Measurements from ENCODE around the gene GARS1.
"Not testable (repeated sequence)": the region's sequence is repeated elsewhere in the genome, so short reads cannot be mapped to it uniquely, and the experiment has no call there.

GARS1 gene, protein sequence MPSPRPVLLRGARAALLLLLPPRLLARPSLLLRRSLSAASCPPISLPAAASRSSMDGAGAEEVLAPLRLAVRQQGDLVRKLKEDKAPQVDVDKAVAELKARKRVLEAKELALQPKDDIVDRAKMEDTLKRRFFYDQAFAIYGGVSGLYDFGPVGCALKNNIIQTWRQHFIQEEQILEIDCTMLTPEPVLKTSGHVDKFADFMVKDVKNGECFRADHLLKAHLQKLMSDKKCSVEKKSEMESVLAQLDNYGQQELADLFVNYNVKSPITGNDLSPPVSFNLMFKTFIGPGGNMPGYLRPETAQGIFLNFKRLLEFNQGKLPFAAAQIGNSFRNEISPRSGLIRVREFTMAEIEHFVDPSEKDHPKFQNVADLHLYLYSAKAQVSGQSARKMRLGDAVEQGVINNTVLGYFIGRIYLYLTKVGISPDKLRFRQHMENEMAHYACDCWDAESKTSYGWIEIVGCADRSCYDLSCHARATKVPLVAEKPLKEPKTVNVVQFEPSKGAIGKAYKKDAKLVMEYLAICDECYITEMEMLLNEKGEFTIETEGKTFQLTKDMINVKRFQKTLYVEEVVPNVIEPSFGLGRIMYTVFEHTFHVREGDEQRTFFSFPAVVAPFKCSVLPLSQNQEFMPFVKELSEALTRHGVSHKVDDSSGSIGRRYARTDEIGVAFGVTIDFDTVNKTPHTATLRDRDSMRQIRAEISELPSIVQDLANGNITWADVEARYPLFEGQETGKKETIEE

GRCh38 chr7:30594540-30595435 lies at the start of gene GARS1:
Gene GARS1 (plus strand): TSS chr7:30594878. CDS start chr7:30594922, 44 bp downstream.
- peak; percentile 91 for DNase-seq (ENCODE audit: low spot score)

GRCh38 chr7:30545791-30546555 lies 48.7 kb upstream of the GARS1 start:
- no peak for DNase-seq (ENCODE audit: low spot score)

- DNase-seq (ENCODE audit: low spot score), result no peak
Measured at GRCh38 chr7:30546596-30546995, 48.1 kb upstream of the GARS1 start.

GRCh38 chr7:30548845-30549244 lies 45.8 kb upstream of the GARS1 start:
- DNase-seq (ENCODE audit: low spot score), result peak; percentile 90

- DNase-seq (ENCODE audit: low spot score), result no peak
Measured at GRCh38 chr7:30549931-30550493, 44.7 kb upstream of the GARS1 start.

GRCh38 chr7:30552330-30552729 lies 42.3 kb upstream of the GARS1 start:
- DNase-seq (ENCODE audit: low spot score), result no peak

GRCh38 chr7:30553141-30553540 lies 41.5 kb upstream of the GARS1 start:
- DNase-seq (ENCODE audit: low spot score), result no peak

GRCh38 chr7:30553546-30553945 lies 41.1 kb upstream of the GARS1 start:
- DNase-seq (ENCODE audit: low spot score), result no peak

DNA sequence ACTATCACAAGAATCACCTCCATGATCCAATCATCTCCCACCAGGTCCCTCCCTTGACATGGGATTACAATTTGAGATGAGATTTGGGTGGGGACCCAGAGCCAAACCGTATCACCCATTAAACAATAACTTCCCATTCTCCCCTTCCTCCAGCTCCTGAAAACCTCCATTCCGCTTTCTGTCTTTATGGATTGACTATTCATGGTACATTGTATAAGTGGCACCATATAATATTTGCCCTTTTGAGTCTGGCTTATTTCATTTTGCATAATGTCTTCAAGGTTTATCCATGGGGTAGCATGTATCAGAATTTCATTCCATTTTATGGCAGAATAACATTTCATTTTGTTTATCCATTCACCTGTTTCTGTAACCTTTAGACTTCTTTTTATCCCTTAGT lies 39.2 kb upstream of the GARS1 start:
- DNase-seq (ENCODE audit: low spot score), result no peak

DNA sequence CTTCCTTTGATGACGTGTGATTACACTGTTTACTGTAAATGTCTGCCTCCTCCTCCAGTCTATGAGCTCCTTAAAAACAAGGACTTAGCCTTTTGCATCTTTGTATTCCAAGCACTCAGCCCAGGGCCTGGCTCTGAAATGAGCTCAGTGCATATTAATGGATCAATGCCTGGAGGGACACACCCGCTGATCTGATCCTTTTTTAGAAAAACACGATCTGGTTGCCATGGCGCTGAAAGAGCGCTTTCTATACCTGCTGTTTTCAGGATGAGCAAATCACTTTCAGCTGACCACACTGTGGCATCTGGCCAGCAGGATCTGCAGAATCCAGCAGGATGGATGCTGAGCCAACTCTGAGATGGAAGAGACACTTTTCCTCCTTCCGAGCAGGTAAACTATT lies 37.8 kb upstream of the GARS1 start:
- DNase-seq (ENCODE audit: low spot score), result peak; percentile 25

- no peak for DNase-seq (ENCODE audit: low spot score)
Measured at GRCh38 chr7:30557245-30557644, 37.4 kb upstream of the GARS1 start.

DNA sequence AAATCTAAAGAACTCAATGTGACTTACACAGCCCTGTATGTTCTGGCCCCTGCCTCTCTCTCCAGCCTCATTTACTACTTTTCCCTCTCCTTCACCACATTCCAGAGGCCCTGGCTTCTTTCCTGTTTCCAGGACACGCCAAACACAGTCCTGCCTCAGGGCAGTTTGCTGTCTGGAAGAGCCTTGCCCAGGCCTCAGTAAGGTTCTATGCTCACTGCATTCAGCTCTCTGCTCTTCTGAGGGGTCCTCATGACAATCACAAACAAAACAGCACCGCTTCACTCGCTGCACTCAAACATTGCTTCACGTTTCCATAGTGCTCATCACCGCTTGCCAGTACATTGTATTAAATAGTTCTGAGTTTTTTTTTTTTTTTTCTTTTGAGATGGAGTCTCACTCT lies 35.1 kb upstream of the GARS1 start:
- DNase-seq (ENCODE audit: low spot score), result no peak

- DNase-seq (ENCODE audit: low spot score), result no peak
Measured at GRCh38 chr7:30561389-30561788, 33.3 kb upstream of the GARS1 start.

DNA sequence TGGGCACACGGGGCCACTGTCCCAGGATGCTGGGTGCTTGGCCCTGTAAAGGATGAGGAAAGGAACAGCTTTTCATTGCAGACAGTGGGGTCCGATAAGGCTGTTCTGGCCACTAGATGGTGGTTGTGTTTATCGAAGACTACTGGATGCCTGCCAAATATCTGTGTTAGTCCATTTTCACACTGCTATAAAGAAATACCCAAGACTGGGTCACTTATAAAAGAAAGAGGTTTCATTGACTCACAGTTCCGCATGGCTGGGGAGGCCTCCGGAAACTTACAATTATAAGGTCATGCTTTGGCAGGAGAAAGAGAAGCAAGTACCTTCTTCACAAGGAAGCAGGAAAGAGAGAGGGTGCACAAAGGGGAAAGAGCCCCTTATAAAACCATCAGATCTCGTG lies 32.2 kb upstream of the GARS1 start:
- DNase-seq (ENCODE audit: low spot score), result no peak

DNA sequence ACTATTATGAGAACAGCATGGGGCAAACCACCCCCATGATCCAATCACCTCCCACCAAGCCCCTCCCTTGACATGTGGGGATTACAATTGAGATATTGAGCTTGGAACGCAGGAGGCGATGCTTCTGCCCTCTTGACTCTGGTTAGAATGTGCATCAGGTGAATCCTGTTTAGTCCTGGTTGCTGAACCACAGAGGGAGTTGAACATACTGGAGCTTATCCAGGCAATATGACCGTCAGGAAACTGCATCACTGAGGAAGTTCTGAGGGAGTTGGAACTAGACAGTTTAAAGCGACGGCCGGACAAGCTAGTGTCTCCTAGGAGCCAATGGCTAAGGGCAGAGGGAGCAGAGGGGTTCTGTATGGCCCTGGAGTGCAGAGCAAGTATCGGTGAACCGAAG lies 31.8 kb upstream of the GARS1 start:
- DNase-seq (ENCODE audit: low spot score), result no peak

GRCh38 chr7:30563326-30563942 lies 31.2 kb upstream of the GARS1 start:
- no peak for DNase-seq (ENCODE audit: low spot score)

- peak; percentile 88 for DNase-seq (ENCODE audit: low spot score)
Measured at GRCh38 chr7:30564243-30564892, 30.3 kb upstream of the GARS1 start.

- no peak for DNase-seq (ENCODE audit: low spot score)
Measured at GRCh38 chr7:30566596-30566995, 28.1 kb upstream of the GARS1 start.

DNA sequence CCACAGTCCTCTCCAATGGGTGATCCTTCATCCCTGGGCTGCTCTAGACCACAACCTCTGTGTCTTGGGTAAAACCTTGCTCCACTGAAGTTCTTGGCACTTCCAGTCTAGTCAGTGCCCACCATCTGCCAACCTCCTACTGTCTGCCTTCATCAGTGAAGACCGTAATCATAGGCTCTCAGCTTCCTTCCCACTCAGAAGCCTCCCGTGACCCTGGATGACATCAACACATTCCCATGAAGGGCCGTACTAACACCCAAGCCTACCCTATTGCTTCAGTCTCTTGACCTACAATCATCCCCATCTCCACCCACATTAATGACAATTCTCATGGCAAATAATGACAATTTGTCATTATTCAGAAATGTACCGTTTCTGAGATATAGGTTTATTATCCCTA lies 27.6 kb upstream of the GARS1 start:
- no peak for DNase-seq (ENCODE audit: low spot score)

- DNase-seq (ENCODE audit: low spot score), result not testable (repeated sequence)
Measured at GRCh38 chr7:30570238-30570637, 24.4 kb upstream of the GARS1 start.
